Measurements from ENCODE around the gene AJM1.
"Not testable (repeated sequence)": the region's sequence is repeated elsewhere in the genome, so short reads cannot be mapped to it uniquely, and the experiment has no call there.

AJM1 gene

GRCh38 chr9:136799079-136799853, 43.0 kb upstream of the AJM1 start:
- peak overlapping the region; percentile 41 for H3K4me3 ChIP-seq (ENCODE audit: low read depth, low read length)
- no peak for DNase-seq (ENCODE audit: low read depth)
- no peak for TF ChIP-seq CTCF (IDR thresholded peaks at IDR 0.05; ENCODE audit: low read depth, low read length, missing control alignments)

GRCh38 chr9:136799854-136800657, 42.2 kb upstream of the AJM1 start:
- no peak for DNase-seq (ENCODE audit: low read depth)
- no peak for TF ChIP-seq CTCF (IDR thresholded peaks at IDR 0.05; ENCODE audit: low read depth, low read length, missing control alignments)
- H3K4me3 ChIP-seq (ENCODE audit: low read depth, low read length), result peak overlapping the region; percentile 41

- TF ChIP-seq CTCF (IDR thresholded peaks at IDR 0.05; ENCODE audit: low read depth, low read length, missing control alignments), result no peak
- H3K4me3 ChIP-seq (ENCODE audit: low read depth, low read length), result no peak overlapping the region
- no peak for DNase-seq (ENCODE audit: low read depth)
Measured at GRCh38 chr9:136802321-136802720, 40.0 kb upstream of the AJM1 start.

GRCh38 chr9:136803009-136803550, 39.2 kb upstream of the AJM1 start:
- not testable (repeated sequence) for H3K4me3 ChIP-seq (ENCODE audit: low read depth, low read length); DNase-seq (ENCODE audit: low read depth)

- TF ChIP-seq CTCF (IDR thresholded peaks at IDR 0.05; ENCODE audit: low read depth, low read length, missing control alignments), result no peak
Measured at GRCh38 chr9:136803551-136804508, 38.4 kb upstream of the AJM1 start.

GRCh38 chr9:136804509-136805206, 37.6 kb upstream of the AJM1 start:
- no peak for TF ChIP-seq CTCF (IDR thresholded peaks at IDR 0.05; ENCODE audit: low read depth, low read length, missing control alignments)
- no peak for DNase-seq (ENCODE audit: low read depth)
- H3K4me3 ChIP-seq (ENCODE audit: low read depth, low read length), result no peak overlapping the region

More at GRCh38 chr9:136803551-136804508, 38.4 kb upstream of the AJM1 start:
- no peak for DNase-seq (ENCODE audit: low read depth)
- H3K4me3 ChIP-seq (ENCODE audit: low read depth, low read length), result no peak overlapping the region

All from GM12864 (cell line).